ENCODE results near the gene FLT3. TPM values are rescaled to one million over a fixed set of nuclear protein-coding genes. Genes with fewer than 3 reads are reported as not detected.

FLT3 gene
- total RNA-seq, 3 donors from 2014 or later (not counting 1 experiment from before 2014, with no cell fraction given) = 0.39 to 1.8 (median 1.1) TPM

GRCh38 chr13:28002886-28003698 is 97.3 kb downstream of the FLT3 start:
- no peak for TF ChIP-seq CTCF (IDR thresholded peaks at IDR 0.05)
- no peak overlapping the region for H3K27ac ChIP-seq (ENCODE audit: low read length)
- Mint-ChIP-seq H3K4me1 (no peaks in the 10 kb centered on the region), H3K27me3 (ENCODE audit: low read depth in 2 of 2) (peaks cover 0 to 2% of the 10 kb centered on the region in 2 donors), H3K36me3 (no peaks in the 10 kb centered on the region), H3K27ac (no peak overlapping the region), H3K4me3 (no peak overlapping the region), H3K9me3 (no peaks in the 10 kb centered on the region)
- ATAC-seq (no peak), DNase-seq (no peak)
- intact Hi-C loops (cut with micrococcal nuclease) = no loop called here
- H3K27me3 ChIP-seq (ENCODE audit: control insufficient read depth, insufficient read depth, low read length) = no peaks in the 10 kb centered on the region
- H3K4me3 ChIP-seq (ENCODE audit: low read length) = no peak overlapping the region
- 96% methylated on average over 3 of the region's 6 CpGs for WGBS (ENCODE audit: insufficient coverage)
- no peaks in the 10 kb centered on the region for H3K36me3 ChIP-seq (ENCODE audit: control insufficient read depth, insufficient read depth, low read length)
- H3K9me3 ChIP-seq (ENCODE audit: control insufficient read depth, insufficient read depth, low read length) = no peaks in the 10 kb centered on the region
- H3K4me1 ChIP-seq (ENCODE audit: control insufficient read depth, insufficient read depth, low read length) = no peaks in the 10 kb centered on the region

- Histone ChIP-seq H3K4me1 (ENCODE audit: control insufficient read depth, insufficient read depth, low read length) (no peaks in the 10 kb centered on the region), H3K9me3 (ENCODE audit: control insufficient read depth, insufficient read depth, low read length) (no peaks in the 10 kb centered on the region), H3K36me3 (ENCODE audit: control insufficient read depth, insufficient read depth, low read length) (no peaks in the 10 kb centered on the region), H3K27me3 (ENCODE audit: control insufficient read depth, insufficient read depth, low read length) (no peaks in the 10 kb centered on the region), H3K27ac (ENCODE audit: low read length) (no peak overlapping the region), H3K4me3 (ENCODE audit: low read length) (no peak overlapping the region)
- no peak for TF ChIP-seq CTCF (IDR thresholded peaks at IDR 0.05)
- no peaks in the 10 kb centered on the region for H3K36me3 Mint-ChIP-seq
- H3K4me3 Mint-ChIP-seq = no peak overlapping the region
- 84% methylated on average over 20 of the region's 20 CpGs for WGBS (ENCODE audit: insufficient coverage)
- H3K27ac Mint-ChIP-seq = no peak overlapping the region
- no peak for DNase-seq
- no peak for ATAC-seq
- no peaks in the 10 kb centered on the region for H3K4me1 Mint-ChIP-seq
- no peaks in the 10 kb centered on the region for H3K9me3 Mint-ChIP-seq
- H3K27me3 Mint-ChIP-seq (ENCODE audit: low read depth in 2 of 2) = peaks cover 0 to 2% of the 10 kb centered on the region in 2 donors
- intact Hi-C loops (cut with micrococcal nuclease) = no loop called here
Measured at GRCh38 chr13:28001837-28002473, 98.4 kb downstream of the FLT3 start.

- H3K27me3 Mint-ChIP-seq (ENCODE audit: low read depth in 2 of 2) = no peaks in the 10 kb centered on the region
- no peak overlapping the region for H3K4me3 Mint-ChIP-seq
- H3K27me3 ChIP-seq (ENCODE audit: control insufficient read depth, insufficient read depth, low read length) = no peaks in the 10 kb centered on the region
- no peaks in the 10 kb centered on the region for H3K9me3 Mint-ChIP-seq
- no peaks in the 10 kb centered on the region for H3K36me3 Mint-ChIP-seq
- no peak overlapping the region for H3K27ac Mint-ChIP-seq
- no peak overlapping the region for H3K27ac ChIP-seq (ENCODE audit: low read length)
- H3K9me3 ChIP-seq (ENCODE audit: control insufficient read depth, insufficient read depth, low read length) = no peaks in the 10 kb centered on the region
- no peak for TF ChIP-seq CTCF (IDR thresholded peaks at IDR 0.05)
- no peak overlapping the region for H3K4me3 ChIP-seq (ENCODE audit: low read length)
- no peaks in the 10 kb centered on the region for H3K36me3 ChIP-seq (ENCODE audit: control insufficient read depth, insufficient read depth, low read length)
- ATAC-seq (no peak), DNase-seq (no peak)
- intact Hi-C loops (cut with micrococcal nuclease) = no loop called here
- WGBS (ENCODE audit: insufficient coverage) = 88% methylated on average over 11 of the region's 11 CpGs
- H3K4me1 ChIP-seq (ENCODE audit: control insufficient read depth, insufficient read depth, low read length) = no peaks in the 10 kb centered on the region
- no peaks in the 10 kb centered on the region for H3K4me1 Mint-ChIP-seq
Measured at GRCh38 chr13:28001049-28001448, 99.3 kb downstream of the FLT3 start.
